Measurements from ENCODE around the gene THG1L.
"Not testable (repeated sequence)": the region's sequence is repeated elsewhere in the genome, so short reads cannot be mapped to it uniquely, and the experiment has no call there.

Gene THG1L

GRCh38 chr5:157731272-157732129 is at the start of gene THG1L:
Gene THG1L (plus strand): TSS chr5:157731420. CDS start chr5:157731441, 21 bp downstream.
- peak; percentile 99 for DNase-seq

GRCh38 chr5:157682257-157682656 is 49.0 kb upstream of the THG1L start:
- DNase-seq: no peak

GRCh38 chr5:157686276-157687197 is 44.7 kb upstream of the THG1L start:
- DNase-seq: not testable (repeated sequence)

- no peak for DNase-seq
Measured at GRCh38 chr5:157687198-157687554, 44.0 kb upstream of the THG1L start.

- DNase-seq: peak; percentile 37
Measured at GRCh38 chr5:157689942-157690689, 41.1 kb upstream of the THG1L start.

GRCh38 chr5:157690690-157691433 is 40.4 kb upstream of the THG1L start:
- no peak for DNase-seq

GRCh38 chr5:157693816-157694215 is 37.4 kb upstream of the THG1L start:
- DNase-seq: not testable (repeated sequence)

GRCh38 chr5:157696154-157696553 is 35.1 kb upstream of the THG1L start:
- not testable (repeated sequence) for DNase-seq

GRCh38 chr5:157698674-157699073 is 32.5 kb upstream of the THG1L start:
- not testable (repeated sequence) for DNase-seq

GRCh38 chr5:157703736-157704135 is 27.5 kb upstream of the THG1L start:
- DNase-seq: no peak

- DNase-seq: no peak
Measured at GRCh38 chr5:157708866-157709265, 22.4 kb upstream of the THG1L start.

GRCh38 chr5:157709346-157709745 is 21.9 kb upstream of the THG1L start:
- DNase-seq: no peak

GRCh38 chr5:157710431-157710830 is 20.8 kb upstream of the THG1L start:
- no peak for DNase-seq

- DNase-seq: no peak
Measured at GRCh38 chr5:157710882-157711281, 20.3 kb upstream of the THG1L start.

GRCh38 chr5:157713830-157714595 is 17.2 kb upstream of the THG1L start:
- DNase-seq: no peak

- no peak for DNase-seq
Measured at GRCh38 chr5:157714596-157714864, 16.7 kb upstream of the THG1L start.

GRCh38 chr5:157718519-157718918 is 12.7 kb upstream of the THG1L start:
- DNase-seq: no peak

- DNase-seq: no peak
Measured at GRCh38 chr5:157719245-157719644, 12.0 kb upstream of the THG1L start.

GRCh38 chr5:157721159-157721558 is 10.1 kb upstream of the THG1L start:
- no peak for DNase-seq

GRCh38 chr5:157722895-157723294 is 8.3 kb upstream of the THG1L start:
- DNase-seq: not testable (repeated sequence)

GRCh38 chr5:157726607-157727006 is 4.6 kb upstream of the THG1L start:
- DNase-seq: not testable (repeated sequence)

GRCh38 chr5:157727858-157728257 is 3.4 kb upstream of the THG1L start:
- DNase-seq: not testable (repeated sequence)

All from activated naive CD4-positive, alpha-beta T cell treated with Interleukin-2 at 50 U/mL for 16 hours (primary cell).